CD4-positive, alpha-beta T cell treated with Interleukin-12 subunit alpha and Interleukin-12 subunit beta, for 1 hour (primary cell): ENCODE data around the gene TRIM32.
A peak's percentile ranks its signal among the peaks of the same experiment; 100 is the strongest.

Source experiments
- DNase-seq: peaks from one replicate; pipeline ENCODE4 v3.0.0-alpha.2; 2020

Gene TRIM32

GRCh38 chr9:116687074-116687753 lies at the start of gene TRIM32:
TRIM32 (plus strand) TSS chr9:116687305; CDS start chr9:116697743, 10,438 bp downstream.
- DNase-seq: peak; percentile 93

- no peak for DNase-seq
These were observed 47.8 kb upstream of the TRIM32 start for GRCh38 chr9:116639251-116639741.

- DNase-seq: no peak
These were observed 45.6 kb upstream of the TRIM32 start for GRCh38 chr9:116641292-116642059.

- no peak for DNase-seq
These were observed 43.4 kb upstream of the TRIM32 start for GRCh38 chr9:116643691-116644090.

GRCh38 chr9:116644091-116644688 lies 42.9 kb upstream of the TRIM32 start:
- DNase-seq: no peak

- DNase-seq: no peak
These were observed 40.2 kb upstream of the TRIM32 start for GRCh38 chr9:116646661-116647514.

GRCh38 chr9:116647515-116647809 lies 39.6 kb upstream of the TRIM32 start:
- no peak for DNase-seq

- DNase-seq: no peak
These were observed 33.6 kb upstream of the TRIM32 start for GRCh38 chr9:116653348-116654058.

- no peak for DNase-seq
These were observed 33.1 kb upstream of the TRIM32 start for GRCh38 chr9:116654059-116654355.

- no peak for DNase-seq
These were observed 30.6 kb upstream of the TRIM32 start for GRCh38 chr9:116656501-116656971.

GRCh38 chr9:116656977-116657376 lies 30.1 kb upstream of the TRIM32 start:
- no peak for DNase-seq

- no peak for DNase-seq
These were observed 28.8 kb upstream of the TRIM32 start for GRCh38 chr9:116658265-116658664.

- peak; percentile 32 for DNase-seq
These were observed 25.8 kb upstream of the TRIM32 start for GRCh38 chr9:116661037-116661954.

- no peak for DNase-seq
These were observed 24.3 kb upstream of the TRIM32 start for GRCh38 chr9:116662646-116663310.

GRCh38 chr9:116663581-116663980 lies 23.5 kb upstream of the TRIM32 start:
- no peak for DNase-seq

- DNase-seq: no peak
These were observed 18.0 kb upstream of the TRIM32 start for GRCh38 chr9:116668970-116669695.

- no peak for DNase-seq
These were observed 15.5 kb upstream of the TRIM32 start for GRCh38 chr9:116671605-116672004.

GRCh38 chr9:116673375-116673774 lies 13.7 kb upstream of the TRIM32 start:
- no peak for DNase-seq

- DNase-seq: no peak
These were observed 12.7 kb upstream of the TRIM32 start for GRCh38 chr9:116674210-116674980.
